Activated CD8-positive, alpha-beta memory T cell treated with anti-CD3 and anti-CD28 coated beads, Interleukin-2, amount 10 ng/mL, durations not matched to agents 7 days and 5 days (primary cell): Measurements from ENCODE around the gene ARHGEF37. TPM values are rescaled to one million over a fixed set of nuclear protein-coding genes. Genes with fewer than 3 reads are reported as not detected.
"Not testable (repeated sequence)": the region's sequence is repeated elsewhere in the genome, so short reads cannot be mapped to it uniquely, and the experiment has no call there.

Experiments used
- ATAC-seq: fragments of 150-1000 bp; cut with Tn5 transposase; one replicate; pipeline ENCODE4 v1.10.0; 2021; ENCODE audit warnings: moderate library complexity
- CTCF ChIA-PET: fragments of 350-600 bp; sonication (Branson Sonifier 250); formaldehyde crosslinking; loops from one replicate; lab custom pipeline; 2021; ENCODE audit warnings: antibody characterized with exemption; lab: Charles Lee
- DNase-seq: peaks from one replicate; pipeline ENCODE4 v3.0.0-alpha.2; 2020
- H3K27ac Mint-ChIP-seq: one replicate; pipeline ENCODE4 v1.8.0; 2021; ENCODE audit warnings: mild to moderate bottlenecking, mixed read lengths
- H3K27me3 Mint-ChIP-seq: one replicate; pipeline ENCODE4 v1.8.0; 2021; ENCODE audit warnings: mixed read lengths
- H3K36me3 Mint-ChIP-seq: one replicate; pipeline ENCODE4 v1.8.0; 2021; ENCODE audit warnings: mild to moderate bottlenecking, mixed read lengths
- H3K4me1 Mint-ChIP-seq: one replicate; pipeline ENCODE4 v1.8.0; 2021; ENCODE audit warnings: mixed read lengths
- H3K4me3 Mint-ChIP-seq: one replicate; pipeline ENCODE4 v1.8.0; 2021; ENCODE audit warnings: mild to moderate bottlenecking, moderate library complexity, mixed read lengths
- H3K9me3 Mint-ChIP-seq: one replicate; pipeline ENCODE4 v1.8.0; 2022; ENCODE audit warnings: low read depth, mixed read lengths
- total RNA-seq, 2 experiments: library from RNA; stranded (reverse); gene quantifications; one replicate each; pipeline ENCODE4 v1.2.3, GENCODE V29; 2021

The ARHGEF37 gene
- total RNA-seq, 2 experiments from 2014 or later: 0.37 to 1.1 TPM

DNA sequence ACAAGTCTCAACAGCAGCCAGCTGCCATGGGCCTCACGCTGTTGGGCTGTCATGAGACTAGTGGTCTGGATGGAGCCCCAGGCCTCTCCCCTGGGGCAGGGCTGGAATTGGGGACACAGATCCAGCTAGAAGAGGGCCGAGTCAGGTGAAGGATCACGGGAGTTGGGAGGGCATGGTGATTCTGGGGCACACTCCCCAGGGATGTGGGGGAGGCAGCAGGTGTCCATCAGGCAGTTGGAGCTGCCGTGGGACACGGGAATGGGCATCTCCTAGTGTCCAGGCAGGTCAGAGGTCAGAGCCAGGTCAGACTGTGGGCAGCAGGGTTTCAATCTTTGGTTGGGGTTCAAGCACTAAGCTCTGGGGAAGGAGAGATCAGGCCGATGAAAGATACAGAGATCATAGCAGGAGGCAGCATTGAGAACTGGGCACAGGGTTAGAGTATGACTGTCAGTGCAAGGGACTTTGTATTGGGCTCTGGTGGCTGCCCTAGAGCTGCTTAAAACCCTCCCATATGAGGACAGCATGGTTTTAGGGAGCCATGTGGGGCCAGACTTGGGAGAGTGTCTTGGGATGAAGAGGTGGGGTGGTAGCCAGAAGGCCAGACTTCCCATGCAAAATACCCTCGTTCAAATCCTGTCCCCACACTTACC, 59.2 kb downstream of the ARHGEF37 start:
- DNase-seq (no peak), ATAC-seq (no peak)
- no peak overlapping the region for H3K4me3 Mint-ChIP-seq
- H3K4me1 Mint-ChIP-seq: no peaks in the 10 kb centered on the region
- H3K36me3 Mint-ChIP-seq: no peaks in the 10 kb centered on the region
- CTCF ChIA-PET: interaction anchor here (1.0 to 10.3 kb wide), 4 partner anchors 27 to 351 kb away, joined by 3 to 115 read pairs (median 8); no protein-coding TSS in a partner anchor
- no peaks in the 10 kb centered on the region for H3K27me3 Mint-ChIP-seq
- no peak overlapping the region for H3K27ac Mint-ChIP-seq
- no peaks in the 10 kb centered on the region for H3K9me3 Mint-ChIP-seq

DNA sequence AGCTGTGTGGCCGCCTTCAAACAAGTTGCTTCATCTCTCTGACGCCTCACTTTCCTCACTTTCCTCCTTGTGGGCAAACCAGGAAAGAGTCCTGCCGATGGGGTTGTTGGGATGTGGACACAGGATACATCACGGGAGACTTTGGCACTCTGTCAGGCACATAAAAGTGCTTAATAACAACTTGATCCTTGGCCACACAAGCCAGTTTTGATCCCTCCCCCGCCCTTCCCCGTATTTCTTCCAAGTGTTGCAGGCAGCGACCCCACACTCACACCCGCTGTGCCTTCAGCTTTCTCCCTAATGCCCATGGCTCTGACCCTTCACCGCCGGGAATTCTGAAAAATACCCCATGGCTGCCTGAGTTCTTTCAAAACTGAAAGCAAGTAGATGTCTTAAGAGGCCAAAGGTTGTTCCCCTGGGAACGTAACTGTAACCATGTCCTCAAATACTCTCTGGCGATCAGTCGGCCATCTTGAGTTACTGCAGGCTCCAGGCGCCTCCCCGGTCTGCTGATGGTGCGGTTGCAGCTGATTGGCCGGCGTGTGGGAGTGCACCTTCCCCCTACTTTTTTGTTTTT, 59.8 kb downstream of the ARHGEF37 start:
- no peaks in the 10 kb centered on the region for H3K4me1 Mint-ChIP-seq
- H3K9me3 Mint-ChIP-seq: no peaks in the 10 kb centered on the region
- H3K4me3 Mint-ChIP-seq: no peak overlapping the region
- CTCF ChIA-PET: interaction anchor here (1.0 to 10.3 kb wide), 3 partner anchors 17 to 350 kb away, joined by 3 to 115 read pairs (median 3); no protein-coding TSS in a partner anchor
- no peak overlapping the region for H3K27ac Mint-ChIP-seq
- H3K27me3 Mint-ChIP-seq: no peaks in the 10 kb centered on the region
- no peaks in the 10 kb centered on the region for H3K36me3 Mint-ChIP-seq
- DNase-seq (no peak), ATAC-seq (no peak)

DNA sequence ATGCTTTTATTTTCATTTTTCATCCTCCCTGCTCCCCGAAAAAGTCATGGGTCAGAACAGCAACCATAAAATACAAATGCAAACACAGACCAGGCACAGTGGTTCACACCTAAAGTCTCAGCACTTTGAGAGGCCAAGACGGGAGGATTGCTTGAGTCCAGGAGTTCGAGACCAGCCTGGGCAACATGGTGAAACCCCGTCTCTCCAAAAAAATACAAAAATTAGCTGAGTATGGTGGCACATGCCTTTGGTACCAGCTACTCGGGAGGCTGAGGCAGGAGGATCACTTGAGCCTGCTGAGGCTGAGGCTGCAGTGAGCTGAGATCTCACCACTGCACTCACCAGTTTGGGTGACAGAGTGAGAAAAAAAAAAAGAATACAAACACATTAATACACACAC, 60.3 kb downstream of the ARHGEF37 start:
- H3K27me3 Mint-ChIP-seq: no peaks in the 10 kb centered on the region
- no peaks in the 10 kb centered on the region for H3K9me3 Mint-ChIP-seq
- CTCF ChIA-PET: interaction anchor here (0.7 to 10.3 kb wide), 3 partner anchors 10 to 187 kb away, joined by 3 to 115 read pairs (median 3); no protein-coding TSS in a partner anchor
- no peaks in the 10 kb centered on the region for H3K4me1 Mint-ChIP-seq
- no peak for DNase-seq
- H3K4me3 Mint-ChIP-seq: no peak overlapping the region
- no peak for ATAC-seq
- H3K36me3 Mint-ChIP-seq: no peaks in the 10 kb centered on the region
- no peak overlapping the region for H3K27ac Mint-ChIP-seq

DNA sequence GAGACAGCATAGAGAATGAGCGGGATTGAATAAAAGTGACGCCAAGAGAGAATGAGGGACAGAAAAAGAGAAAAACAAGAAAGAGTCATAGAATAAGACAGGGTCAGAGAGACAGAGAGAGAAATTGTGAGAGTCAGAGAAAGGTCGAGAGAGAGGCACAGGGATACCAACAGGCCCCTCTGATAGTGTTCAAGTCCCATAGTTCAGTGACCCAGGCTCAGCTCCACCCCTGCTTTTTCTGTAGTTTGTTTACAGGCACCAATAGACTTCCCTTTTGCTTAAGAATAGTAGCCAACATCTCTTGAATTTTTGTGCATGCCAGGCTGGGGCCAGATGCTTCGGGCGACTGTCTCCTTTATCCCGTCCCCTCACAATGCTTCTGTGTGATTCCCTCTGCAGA, 62.5 kb downstream of the ARHGEF37 start:
- Mint-ChIP-seq H3K27ac (no peak overlapping the region), H3K27me3 (no peaks in the 10 kb centered on the region), H3K36me3 (no peaks in the 10 kb centered on the region), H3K9me3 (no peaks in the 10 kb centered on the region), H3K4me1 (no peaks in the 10 kb centered on the region), H3K4me3 (no peak overlapping the region)
- ATAC-seq (no peak), DNase-seq (no peak)
- CTCF ChIA-PET: interaction anchor here (1.1 to 1.6 kb wide), 2 partner anchors 13 to 24 kb away, joined by 3 to 4 read pairs; no protein-coding TSS in a partner anchor

DNA sequence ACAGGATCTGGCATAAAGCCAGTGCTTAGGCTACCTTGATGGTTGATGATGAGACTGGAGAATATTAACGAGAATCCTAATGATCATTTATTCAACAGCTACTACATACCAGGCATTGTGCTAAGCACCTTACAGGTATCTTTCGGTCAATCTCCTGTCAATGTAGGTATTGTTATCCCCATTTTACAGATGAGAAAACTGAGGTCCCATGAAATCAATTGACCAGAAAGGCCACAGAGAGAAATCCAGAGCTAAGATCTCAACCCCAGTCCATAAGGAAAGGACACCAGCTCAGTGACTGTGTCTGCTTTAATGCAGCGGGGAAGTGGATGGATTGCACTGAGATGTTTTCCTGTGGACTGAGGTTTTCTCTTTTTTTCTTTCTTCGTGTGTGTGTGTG, 63.3 kb downstream of the ARHGEF37 start:
- Mint-ChIP-seq H3K4me3 (no peak overlapping the region), H3K27ac (no peak overlapping the region), H3K9me3 (no peaks in the 10 kb centered on the region), H3K4me1 (no peaks in the 10 kb centered on the region), H3K27me3 (no peaks in the 10 kb centered on the region), H3K36me3 (no peaks in the 10 kb centered on the region)
- CTCF ChIA-PET: interaction anchor here (0.8 to 2.6 kb wide), 4 partner anchors 8 to 211 kb away, joined by 3 to 7 read pairs (median 3); no protein-coding TSS in a partner anchor
- no peak for DNase-seq
- no peak for ATAC-seq

DNA sequence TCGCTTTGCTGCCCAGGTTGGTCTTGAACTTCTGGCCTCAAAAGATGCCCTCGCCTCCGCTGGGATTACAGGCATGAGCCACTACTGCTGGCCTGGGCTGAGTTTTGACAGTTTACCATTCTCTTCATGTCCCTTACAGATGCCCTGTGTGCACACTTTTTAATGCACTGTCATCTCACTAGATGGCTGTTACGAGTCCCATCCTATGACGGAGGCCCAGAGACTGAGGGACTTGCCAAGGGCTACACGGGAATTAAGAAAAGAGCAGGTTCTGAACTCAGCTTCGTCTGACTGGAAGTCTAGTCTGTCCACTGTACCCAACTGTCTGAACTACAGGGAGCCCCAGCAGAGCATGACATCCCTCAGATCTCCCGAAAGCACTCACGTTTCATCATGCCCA, 63.9 kb downstream of the ARHGEF37 start:
- Mint-ChIP-seq H3K36me3 (no peaks in the 10 kb centered on the region), H3K9me3 (no peaks in the 10 kb centered on the region), H3K4me3 (no peak overlapping the region), H3K27ac (no peak overlapping the region), H3K27me3 (no peaks in the 10 kb centered on the region), H3K4me1 (no peaks in the 10 kb centered on the region)
- CTCF ChIA-PET: interaction anchor here (1.2 to 2.6 kb wide), 2 partner anchors 8 to 212 kb away, joined by 3 to 7 read pairs; no protein-coding TSS in a partner anchor
- DNase-seq: no peak
- no peak for ATAC-seq

DNA sequence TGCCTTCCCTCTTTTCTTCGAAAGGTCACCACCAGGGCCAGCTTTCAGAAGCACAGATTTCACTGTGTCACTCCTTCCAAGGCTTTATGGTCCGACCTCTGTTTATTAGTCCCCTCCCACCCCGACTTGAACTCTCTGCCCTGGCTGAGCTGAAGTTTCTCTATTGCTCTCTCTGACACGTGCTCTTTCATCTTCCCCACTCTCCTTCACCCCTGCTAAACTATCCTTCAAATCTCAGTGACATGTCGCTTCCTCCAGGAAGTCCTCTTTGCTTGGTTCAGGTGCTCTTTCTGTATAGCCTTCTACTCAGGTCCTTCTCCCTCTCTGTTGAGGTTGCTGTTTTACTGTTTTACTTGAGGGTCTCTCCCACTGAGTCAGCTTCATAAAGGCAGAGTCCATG, 64.4 kb downstream of the ARHGEF37 start:
- no peak overlapping the region for H3K4me3 Mint-ChIP-seq
- no peaks in the 10 kb centered on the region for H3K27me3 Mint-ChIP-seq
- H3K27ac Mint-ChIP-seq: no peak overlapping the region
- no peak for DNase-seq
- CTCF ChIA-PET: interaction anchor here (0.5 to 2.6 kb wide), 3 partner anchors 9 to 212 kb away, joined by 3 to 7 read pairs (median 4); no protein-coding TSS in a partner anchor
- H3K9me3 Mint-ChIP-seq: no peaks in the 10 kb centered on the region
- ATAC-seq: no peak
- no peaks in the 10 kb centered on the region for H3K36me3 Mint-ChIP-seq
- H3K4me1 Mint-ChIP-seq: no peaks in the 10 kb centered on the region

DNA sequence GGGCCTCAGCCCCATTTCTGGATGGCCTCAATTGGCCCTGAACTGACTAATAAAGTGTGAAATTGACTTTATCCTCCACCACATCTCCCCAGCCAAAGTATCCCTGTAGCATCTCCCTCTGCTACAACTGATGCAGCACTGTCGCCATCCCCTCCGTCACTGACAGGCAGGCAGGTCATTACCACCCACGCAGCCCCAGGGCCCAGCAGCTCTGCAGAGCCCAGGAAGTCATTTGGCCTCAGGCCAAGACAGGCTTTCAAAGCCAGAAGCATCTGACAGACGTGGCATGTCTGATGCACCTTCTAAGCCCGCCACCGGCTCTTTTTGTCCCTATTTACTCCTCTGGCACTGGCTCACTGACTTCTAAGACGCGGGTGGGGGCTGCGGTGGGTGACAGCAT, 65.3 kb downstream of the ARHGEF37 start:
- Mint-ChIP-seq H3K27me3 (no peaks in the 10 kb centered on the region), H3K27ac (no peak overlapping the region), H3K36me3 (no peaks in the 10 kb centered on the region), H3K4me1 (no peaks in the 10 kb centered on the region), H3K4me3 (no peak overlapping the region), H3K9me3 (no peaks in the 10 kb centered on the region)
- ATAC-seq (no peak), DNase-seq (no peak)
- CTCF ChIA-PET: interaction anchor here (1.1 to 2.6 kb wide), 2 partner anchors 10 to 182 kb away, joined by 4 to 7 read pairs; no protein-coding TSS in a partner anchor

DNA sequence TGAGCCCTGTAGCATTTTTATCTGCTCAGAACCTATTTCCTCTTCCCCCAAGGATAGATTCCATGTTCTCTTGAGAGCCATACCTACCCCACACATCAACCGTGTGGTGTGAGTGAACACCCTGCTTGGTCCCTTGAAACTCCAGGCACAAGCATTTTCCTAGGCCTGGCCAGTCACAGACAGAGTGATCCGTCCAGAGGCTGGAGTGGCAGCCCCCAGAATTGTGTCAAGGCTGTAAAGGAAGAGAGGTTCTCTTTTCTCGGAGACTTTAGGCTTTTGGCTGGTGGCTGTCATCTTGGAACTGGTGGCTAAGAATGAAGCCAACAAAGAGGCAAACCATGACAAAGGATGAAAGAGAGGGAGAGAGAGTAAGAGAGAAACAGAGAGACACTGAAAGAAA, 66.0 kb downstream of the ARHGEF37 start:
- DNase-seq: no peak
- Mint-ChIP-seq H3K27ac (no peak overlapping the region), H3K4me3 (no peak overlapping the region), H3K36me3 (no peaks in the 10 kb centered on the region), H3K27me3 (no peaks in the 10 kb centered on the region), H3K4me1 (no peaks in the 10 kb centered on the region), H3K9me3 (no peaks in the 10 kb centered on the region)
- CTCF ChIA-PET: interaction anchor here (1.1 kb wide), 1 partner anchor 181 kb away, joined by 4 read pairs; no protein-coding TSS in a partner anchor
- no peak for ATAC-seq

DNA sequence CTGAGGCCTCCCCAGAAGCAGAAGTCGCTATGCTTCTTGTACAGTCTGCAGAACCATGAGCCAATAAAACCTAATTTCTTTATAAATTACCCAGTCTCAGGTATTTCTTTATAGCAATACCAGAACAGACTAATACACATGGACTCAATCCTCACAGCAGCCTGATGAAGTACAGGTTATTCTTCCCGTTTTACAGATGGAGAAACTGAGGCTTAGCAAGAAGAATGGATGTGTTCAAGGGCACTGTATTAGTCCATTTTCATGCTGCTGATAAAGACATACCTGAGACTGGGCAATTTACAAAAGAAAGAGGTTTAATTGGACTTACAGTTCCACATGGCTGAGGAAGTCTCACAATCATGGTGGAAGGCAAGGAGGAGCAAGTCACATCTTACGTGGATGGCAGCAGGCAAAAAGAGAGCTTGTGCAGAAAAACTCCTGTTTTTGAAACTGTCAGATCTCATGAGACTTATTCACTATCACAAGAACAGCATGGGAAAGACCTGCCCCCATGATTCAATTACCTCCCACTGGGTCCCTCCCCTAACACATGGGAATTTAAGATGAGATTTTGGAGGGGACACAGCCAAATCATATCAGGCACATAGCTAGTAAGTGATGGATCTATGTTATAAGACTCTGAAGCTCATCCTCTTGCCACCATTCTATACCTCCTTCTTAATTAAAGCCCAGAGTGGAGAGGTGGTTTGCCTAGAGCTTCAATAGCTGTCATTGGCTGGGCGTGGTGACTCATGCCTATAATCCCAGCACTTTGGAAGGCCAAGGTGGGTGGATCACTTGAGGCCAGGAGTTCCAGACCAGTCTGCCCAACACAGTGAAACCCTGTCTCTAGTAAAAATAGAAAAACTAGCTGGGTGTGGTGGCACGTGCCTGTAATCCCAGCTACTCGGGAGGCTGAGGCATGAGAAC, 67.4 kb downstream of the ARHGEF37 start:
- CTCF ChIA-PET: interaction anchor here (0.8 to 1.4 kb wide), 4 partner anchors 12 to 311 kb away, joined by 3 to 6 read pairs (median 4); no protein-coding TSS in a partner anchor
- H3K36me3 Mint-ChIP-seq, H3K4me1 Mint-ChIP-seq, H3K4me3 Mint-ChIP-seq, H3K9me3 Mint-ChIP-seq, H3K27me3 Mint-ChIP-seq: not testable (repeated sequence)
- ATAC-seq (peak; percentile 37), DNase-seq (peak; percentile 42)
- H3K27ac Mint-ChIP-seq: peak overlapping the region; percentile 9

DNA sequence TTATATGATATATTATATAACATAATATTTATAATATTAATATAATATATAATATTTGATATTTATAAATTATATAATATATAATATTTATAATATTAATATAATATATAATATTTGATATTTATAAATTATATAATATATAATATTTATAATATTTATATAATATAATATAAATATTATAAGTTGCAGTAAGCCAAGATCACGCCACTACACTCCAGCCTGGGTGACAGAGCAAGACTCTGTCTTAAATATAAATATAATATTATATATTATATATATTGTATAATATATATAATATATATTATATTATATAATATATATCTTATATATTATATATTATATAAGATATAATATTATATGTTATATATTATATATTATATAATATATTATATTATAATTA, 68.4 kb downstream of the ARHGEF37 start:
- CTCF ChIA-PET: interaction anchor here (1.4 kb wide), 1 partner anchor 31 kb away, joined by 5 read pairs; no protein-coding TSS in a partner anchor
- not testable (repeated sequence) for ATAC-seq, H3K4me1 Mint-ChIP-seq, H3K36me3 Mint-ChIP-seq, H3K27me3 Mint-ChIP-seq, H3K9me3 Mint-ChIP-seq, H3K4me3 Mint-ChIP-seq, H3K27ac Mint-ChIP-seq, DNase-seq

DNA sequence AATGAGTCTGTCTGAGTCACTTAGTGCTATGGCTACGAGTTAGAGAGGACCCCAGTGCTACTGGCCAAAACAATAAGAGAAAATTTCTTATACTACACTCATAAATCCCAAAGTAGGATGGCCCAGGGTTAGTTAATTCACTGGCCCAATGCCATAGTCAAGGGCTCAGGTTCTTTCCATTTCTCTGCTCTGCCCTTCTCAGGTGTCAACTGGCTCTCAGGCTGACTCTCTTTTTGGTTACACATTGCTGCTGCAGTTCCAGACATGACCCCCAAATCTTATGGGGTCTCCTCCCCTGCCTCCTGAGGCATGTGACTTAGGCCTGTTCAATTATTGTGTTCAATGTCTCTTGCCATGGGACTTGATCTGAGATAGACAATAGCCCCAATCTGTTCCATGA, 70.4 kb downstream of the ARHGEF37 start:
- CTCF ChIA-PET: interaction anchor here (0.8 to 1.6 kb wide), 8 partner anchors 10 to 309 kb away, joined by 3 to 14 read pairs (median 3); partner anchors contain the start of gene SLC26A2
- Mint-ChIP-seq H3K9me3 (peaks cover 2% of the 10 kb centered on the region), H3K4me3 (no peak overlapping the region), H3K27me3 (peaks cover 2% of the 10 kb centered on the region), H3K4me1 (no peaks in the 10 kb centered on the region), H3K27ac (peak overlapping the region; percentile 8), H3K36me3 (peaks cover 3% of the 10 kb centered on the region)
- DNase-seq (peak; percentile 54), ATAC-seq (peak; percentile 40)
